Measurements from ENCODE around the gene CCDC50.

Gene CCDC50

DNA sequence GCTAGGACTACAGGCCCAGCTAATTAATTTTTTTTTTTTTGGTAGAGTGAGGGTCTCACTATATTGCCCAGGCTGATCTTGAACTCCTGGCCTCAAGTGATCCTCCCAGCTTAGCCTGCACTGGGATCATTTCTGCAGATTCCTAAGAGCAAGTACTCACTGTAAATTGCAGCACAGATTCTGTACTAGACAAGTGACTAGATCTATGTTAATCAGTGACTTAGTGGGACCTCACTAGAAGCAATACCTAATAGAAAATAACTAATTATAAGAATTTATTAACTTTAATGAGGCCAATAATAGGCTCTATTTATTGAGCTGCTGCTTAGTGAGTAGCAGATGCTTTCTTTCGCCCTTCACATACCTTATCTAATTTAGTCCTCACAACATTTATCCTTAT lies 11.8 kb downstream of the CCDC50 start:
- ChIA-PET POLR2A (no interaction called here), CTCF (interaction anchor here (1.4 kb wide), 1 partner anchor 26 kb away, joined by 3 read pairs; no protein-coding TSS in a partner anchor)
- TF ChIP-seq CTBP1 (IDR thresholded peaks at IDR 0.05; ENCODE audit: borderline replicate concordance), result no peak
- TF ChIP-seq FOXA1 (IDR thresholded peaks at IDR 0.05), result no peak
- no peak for TF ChIP-seq ZNF384 (IDR thresholded peaks at IDR 0.05)
- no peak for TF ChIP-seq SP1 (IDR thresholded peaks at IDR 0.05)
- TF ChIP-seq FOXK2 (IDR thresholded peaks at IDR 0.05), result no peak
- no peak for TF ChIP-seq PKNOX1 (IDR thresholded peaks at IDR 0.05)
- no peak for TF ChIP-seq ARNT (IDR thresholded peaks at IDR 0.05)
- no peak for TF ChIP-seq SUZ12 (IDR thresholded peaks at IDR 0.05)
- no peak for TF ChIP-seq LEF1 (IDR thresholded peaks at IDR 0.05; ENCODE audit: borderline replicate concordance)
- no peak for DNase-seq (ENCODE audit: extremely low spot score)

- no peak for DNase-seq (ENCODE audit: extremely low spot score)
- TF ChIP-seq SUZ12 (IDR thresholded peaks at IDR 0.05), result no peak
- POLR2A ChIA-PET, result no interaction called here
- CTCF ChIA-PET, result no interaction called here
Measured at GRCh38 chr3:191342006-191342405, 12.8 kb downstream of the CCDC50 start.

- CTCF ChIA-PET, result no interaction called here
- DNase-seq (ENCODE audit: extremely low spot score), result no peak
- TF ChIP-seq FOXA1 (IDR thresholded peaks at IDR 0.05) (no peak), SP1 (IDR thresholded peaks at IDR 0.05) (no peak), BHLHE40 (IDR thresholded peaks at IDR 0.05; ENCODE audit: borderline replicate concordance) (no peak), SUZ12 (IDR thresholded peaks at IDR 0.05) (no peak), PKNOX1 (IDR thresholded peaks at IDR 0.05) (no peak), FOXM1 (IDR thresholded peaks at IDR 0.05; ENCODE audit: borderline replicate concordance) (no peak), CTBP1 (IDR thresholded peaks at IDR 0.05; ENCODE audit: borderline replicate concordance) (no peak), LEF1 (IDR thresholded peaks at IDR 0.05; ENCODE audit: borderline replicate concordance) (no peak), ELF4 (IDR thresholded peaks at IDR 0.05) (no peak), HDGF (IDR thresholded peaks at IDR 0.05; ENCODE audit: borderline replicate concordance) (no peak), TARDBP (IDR thresholded peaks at IDR 0.05) (no peak), FOXK2 (IDR thresholded peaks at IDR 0.05) (no peak), ARNT (IDR thresholded peaks at IDR 0.05) (no peak), ZNF384 (IDR thresholded peaks at IDR 0.05) (no peak)
- POLR2A ChIA-PET, result no interaction called here
Measured at GRCh38 chr3:191342411-191342810, 13.2 kb downstream of the CCDC50 start.

- POLR2A ChIA-PET, result no interaction called here
Measured at GRCh38 chr3:191343115-191343514, 13.9 kb downstream of the CCDC50 start.

DNA sequence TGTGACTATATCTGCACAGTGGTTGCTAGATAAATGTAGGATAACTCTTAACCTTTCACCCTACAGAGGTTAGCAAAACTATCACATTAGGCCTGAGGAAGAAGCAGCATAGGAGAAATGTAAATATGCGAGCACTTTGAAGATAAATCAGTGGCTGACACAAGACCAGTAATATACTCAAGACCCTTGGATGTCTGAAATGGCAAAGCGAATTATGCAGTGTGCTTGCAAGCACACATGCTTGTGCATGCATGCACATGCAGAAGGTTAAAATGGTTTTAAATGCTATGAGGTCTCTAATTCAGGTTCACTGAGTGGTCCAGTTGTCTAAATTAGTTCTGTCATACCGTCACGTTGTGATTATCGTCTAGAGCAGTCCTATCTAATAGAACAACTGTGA lies 14.7 kb downstream of the CCDC50 start:
- TF ChIP-seq ZNF384 (IDR thresholded peaks at IDR 0.05) (no peak), NFRKB (IDR thresholded peaks at IDR 0.05) (no peak), BHLHE40 (IDR thresholded peaks at IDR 0.05; ENCODE audit: borderline replicate concordance) (no peak), CTBP1 (IDR thresholded peaks at IDR 0.05; ENCODE audit: borderline replicate concordance) (no peak), FOXA1 (IDR thresholded peaks at IDR 0.05) (no peak), SUZ12 (IDR thresholded peaks at IDR 0.05) (no peak), PKNOX1 (IDR thresholded peaks at IDR 0.05) (no peak), ELF4 (IDR thresholded peaks at IDR 0.05) (no peak), FOXM1 (IDR thresholded peaks at IDR 0.05; ENCODE audit: borderline replicate concordance) (no peak), TARDBP (IDR thresholded peaks at IDR 0.05) (no peak), FOXK2 (IDR thresholded peaks at IDR 0.05) (no peak), ARNT (IDR thresholded peaks at IDR 0.05) (no peak), L3MBTL2 (conservative IDR thresholded peaks at IDR 0.05) (no peak), HDGF (IDR thresholded peaks at IDR 0.05; ENCODE audit: borderline replicate concordance) (no peak), SP1 (IDR thresholded peaks at IDR 0.05) (no peak), LEF1 (IDR thresholded peaks at IDR 0.05; ENCODE audit: borderline replicate concordance) (no peak)
- DNase-seq (ENCODE audit: extremely low spot score), result no peak
- CTCF ChIA-PET, result no interaction called here
- POLR2A ChIA-PET, result no interaction called here

More at GRCh38 chr3:191343115-191343514, 13.9 kb downstream of the CCDC50 start:
- no peak for DNase-seq (ENCODE audit: extremely low spot score)
- CTCF ChIA-PET, result no interaction called here
- no peak for TF ChIP-seq ZNF384 (IDR thresholded peaks at IDR 0.05)
- TF ChIP-seq NFRKB (IDR thresholded peaks at IDR 0.05), result no peak
- TF ChIP-seq L3MBTL2 (conservative IDR thresholded peaks at IDR 0.05), result no peak
- TF ChIP-seq ARNT (IDR thresholded peaks at IDR 0.05), result no peak
- TF ChIP-seq LEF1 (IDR thresholded peaks at IDR 0.05; ENCODE audit: borderline replicate concordance), result no peak
- no peak for TF ChIP-seq SP1 (IDR thresholded peaks at IDR 0.05)
- no peak for TF ChIP-seq PKNOX1 (IDR thresholded peaks at IDR 0.05)
- no peak for TF ChIP-seq FOXK2 (IDR thresholded peaks at IDR 0.05)
- TF ChIP-seq BHLHE40 (IDR thresholded peaks at IDR 0.05; ENCODE audit: borderline replicate concordance), result no peak
- no peak for TF ChIP-seq TARDBP (IDR thresholded peaks at IDR 0.05)
- TF ChIP-seq FOXM1 (IDR thresholded peaks at IDR 0.05; ENCODE audit: borderline replicate concordance), result no peak
- TF ChIP-seq ELF4 (IDR thresholded peaks at IDR 0.05), result no peak
- no peak for TF ChIP-seq FOXA1 (IDR thresholded peaks at IDR 0.05)
- no peak for TF ChIP-seq HDGF (IDR thresholded peaks at IDR 0.05; ENCODE audit: borderline replicate concordance)
- no peak for TF ChIP-seq CTBP1 (IDR thresholded peaks at IDR 0.05; ENCODE audit: borderline replicate concordance)
- TF ChIP-seq SUZ12 (IDR thresholded peaks at IDR 0.05), result no peak

- TF ChIP-seq NFRKB (IDR thresholded peaks at IDR 0.05) (no peak), LEF1 (IDR thresholded peaks at IDR 0.05; ENCODE audit: borderline replicate concordance) (no peak), FOXM1 (IDR thresholded peaks at IDR 0.05; ENCODE audit: borderline replicate concordance) (no peak), SUZ12 (IDR thresholded peaks at IDR 0.05) (no peak), ZNF384 (IDR thresholded peaks at IDR 0.05) (no peak), CTBP1 (IDR thresholded peaks at IDR 0.05; ENCODE audit: borderline replicate concordance) (no peak), SP1 (IDR thresholded peaks at IDR 0.05) (no peak), ELF4 (IDR thresholded peaks at IDR 0.05) (no peak), TARDBP (IDR thresholded peaks at IDR 0.05) (no peak), BHLHE40 (IDR thresholded peaks at IDR 0.05; ENCODE audit: borderline replicate concordance) (no peak), ARNT (IDR thresholded peaks at IDR 0.05) (no peak), FOXA1 (IDR thresholded peaks at IDR 0.05) (no peak), FOXK2 (IDR thresholded peaks at IDR 0.05) (no peak), L3MBTL2 (conservative IDR thresholded peaks at IDR 0.05) (no peak), HDGF (IDR thresholded peaks at IDR 0.05; ENCODE audit: borderline replicate concordance) (no peak)
- ChIA-PET POLR2A (no interaction called here), CTCF (no interaction called here)
- no peak for DNase-seq (ENCODE audit: extremely low spot score)
Measured at GRCh38 chr3:191345334-191345733, 16.1 kb downstream of the CCDC50 start.

Data from HEK293T (cell line).